Endothelial cell (in vitro differentiated cells): ENCODE data around the gene ZMIZ2. TPM values are rescaled to one million over a fixed set of nuclear protein-coding genes. Genes with fewer than 3 reads are reported as not detected.
"Not testable (repeated sequence)": the region's sequence is repeated elsewhere in the genome, so short reads cannot be mapped to it uniquely, and the experiment has no call there.

Source experiments
- DNase-seq: peaks from one replicate; pipeline ENCODE4 v3.0.0; 2021; ENCODE audit warnings: low spot score
- H3K27ac Mint-ChIP-seq: one replicate; pipeline ENCODE4 v1.8.0; 2021; ENCODE audit warnings: mixed read lengths, inconsistent platforms; ENCODE audit not compliant: unreplicated experiment
- H3K27me3 Mint-ChIP-seq: one replicate; pipeline ENCODE4 v1.8.0; 2021; ENCODE audit warnings: mild to moderate bottlenecking, moderate library complexity, mixed read lengths, inconsistent platforms; ENCODE audit not compliant: unreplicated experiment
- H3K36me3 Mint-ChIP-seq: one replicate; pipeline ENCODE4 v1.8.0; 2021; ENCODE audit warnings: mild to moderate bottlenecking, low read depth, mixed read lengths, inconsistent platforms; ENCODE audit not compliant: unreplicated experiment
- H3K4me1 Mint-ChIP-seq: one replicate; pipeline ENCODE4 v1.8.0; 2021; ENCODE audit warnings: mild to moderate bottlenecking, mixed read lengths, inconsistent platforms; ENCODE audit not compliant: unreplicated experiment
- H3K4me3 Mint-ChIP-seq: one replicate; pipeline ENCODE4 v1.8.0; 2021; ENCODE audit warnings: mild to moderate bottlenecking, mixed read lengths, inconsistent platforms; ENCODE audit not compliant: unreplicated experiment
- H3K9me3 Mint-ChIP-seq: one replicate; pipeline ENCODE4 v1.8.0; 2021; ENCODE audit warnings: mixed read lengths, inconsistent platforms; ENCODE audit not compliant: unreplicated experiment
- CTCF ChIP-seq: fragments of 200-600 bp; sonication (generic); IDR thresholded peaks from one replicate; pipeline ENCODE4 v1.5.0; 2021; ENCODE audit warnings: antibody characterized with exemption; ENCODE audit not compliant: unreplicated experiment
- total RNA-seq: library from RNA; stranded (reverse); fragmentation: NEBNext Ultra II Directional; extraction: Animal tissue kit (Norgen Biotek cat#: 25700); gene quantifications from one replicate; pipeline ENCODE4 v1.2.1, GENCODE V29; 2021; ENCODE audit not compliant: unreplicated experiment

The ZMIZ2 gene
- total RNA-seq, 1 donor from 2014 or later, result 70.9 TPM

- Mint-ChIP-seq H3K9me3 (no peaks in the 10 kb centered on the region), H3K4me1 (peaks cover 13% of the 10 kb centered on the region), H3K27ac (no peak overlapping the region), H3K36me3 (no peaks in the 10 kb centered on the region), H3K27me3 (peaks cover 4% of the 10 kb centered on the region), H3K4me3 (no peak overlapping the region)
- DNase-seq, result no peak
- TF ChIP-seq CTCF, result no peak
Measured at GRCh38 chr7:44727937-44728262, 20.7 kb upstream of the ZMIZ2 start.

GRCh38 chr7:44729949-44730590 lies 18.6 kb upstream of the ZMIZ2 start:
- peaks cover 13% of the 10 kb centered on the region for H3K4me1 Mint-ChIP-seq
- no peaks in the 10 kb centered on the region for H3K36me3 Mint-ChIP-seq
- TF ChIP-seq CTCF, result no peak
- no peak overlapping the region for H3K4me3 Mint-ChIP-seq
- H3K27ac Mint-ChIP-seq, result no peak overlapping the region
- no peaks in the 10 kb centered on the region for H3K9me3 Mint-ChIP-seq
- peaks cover 4% of the 10 kb centered on the region for H3K27me3 Mint-ChIP-seq
- DNase-seq, result no peak

DNA sequence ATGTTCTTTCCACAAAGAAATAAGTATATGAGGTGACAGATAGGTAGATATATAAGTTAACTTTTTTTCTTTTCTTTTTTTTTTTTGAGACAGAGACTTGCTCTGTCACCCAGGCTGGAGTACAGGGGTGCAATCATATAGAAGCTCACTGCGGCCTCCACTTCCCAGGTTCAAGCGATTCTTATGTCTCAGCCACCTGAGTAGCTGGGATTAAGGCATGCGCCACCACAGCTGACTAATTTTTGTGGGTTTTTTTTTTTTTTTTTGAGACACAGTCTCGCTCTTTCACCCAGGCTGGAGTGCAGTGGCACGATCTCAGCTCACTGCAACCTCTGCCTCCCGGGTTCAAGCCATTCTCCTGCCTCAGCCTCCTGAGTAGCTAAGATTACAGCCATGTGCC lies 15.7 kb upstream of the ZMIZ2 start:
- H3K4me3 Mint-ChIP-seq, DNase-seq, H3K27me3 Mint-ChIP-seq, H3K27ac Mint-ChIP-seq, H3K4me1 Mint-ChIP-seq, H3K36me3 Mint-ChIP-seq, H3K9me3 Mint-ChIP-seq: not testable (repeated sequence)

GRCh38 chr7:44733708-44734481 lies 14.8 kb upstream of the ZMIZ2 start:
- no peak for TF ChIP-seq CTCF
- Mint-ChIP-seq H3K9me3 (no peaks in the 10 kb centered on the region), H3K27ac (no peak overlapping the region), H3K27me3 (no peaks in the 10 kb centered on the region), H3K4me3 (no peak overlapping the region), H3K36me3 (no peaks in the 10 kb centered on the region), H3K4me1 (no peaks in the 10 kb centered on the region)
- no peak for DNase-seq

GRCh38 chr7:44735403-44736165 lies 13.1 kb upstream of the ZMIZ2 start:
- Mint-ChIP-seq H3K4me3 (no peak overlapping the region), H3K4me1 (no peaks in the 10 kb centered on the region), H3K36me3 (no peaks in the 10 kb centered on the region), H3K9me3 (no peaks in the 10 kb centered on the region), H3K27me3 (no peaks in the 10 kb centered on the region), H3K27ac (no peak overlapping the region)
- DNase-seq, result no peak
- no peak for TF ChIP-seq CTCF
